Tibial nerve (tissue), 4 donors: Measurements from ENCODE around the gene DTX4. TPM values are rescaled to one million over a fixed set of nuclear protein-coding genes. Genes with fewer than 3 reads are reported as not detected.

Experiments used
- DNase-seq, 2 donors: peaks; one replicate each; pipeline ENCODE4 v3.0.0-alpha.2; 2019; ENCODE audit warnings: low spot score in 2 of 2
- H3K27ac ChIP-seq, 4 donors: fragments of 200-600 bp; sonication (generic) in 3 of 4; one replicate each; pipeline ENCODE4 v1.5.1; 2017 to 2019; ENCODE audit warnings: mild to moderate bottlenecking in 1 of 4
- H3K27me3 ChIP-seq, 2 donors: fragments of 200-600 bp; sonication (generic) in 1 of 2; one replicate each; pipeline versions ENCODE4 v1.5.1 to v1.6.0; 2017 to 2019
- H3K36me3 ChIP-seq, 3 donors: fragments of 200-600 bp; sonication (generic); one replicate each; pipeline ENCODE4 v1.5.1; 2018 to 2019
- H3K4me1 ChIP-seq, 4 donors: fragments of 200-600 bp; sonication (generic) in 3 of 4; one replicate each; pipeline ENCODE4 v1.5.1; 2017 to 2019
- H3K4me3 ChIP-seq, 4 donors: fragments of 200-600 bp; sonication (generic) in 3 of 4; one replicate each; pipeline ENCODE4 v1.5.1; 2017 to 2019; ENCODE audit warnings: mild to moderate bottlenecking in 1 of 4, moderate library complexity in 1 of 4
- H3K9me3 ChIP-seq, 4 donors: fragments of 200-600 bp; sonication (generic) in 3 of 4; one replicate each; pipeline ENCODE4 v1.5.1; 2017 to 2019
- EP300 ChIP-seq, 2 donors: sonication (generic); formaldehyde crosslinking; IDR thresholded peaks; one replicate each; pipeline ENCODE4 v1.6.1; 2017; ENCODE audit warnings: antibody characterized with exemption in 2 of 2, mild to moderate bottlenecking in 1 of 2
- POLR2A ChIP-seq, 2 donors: fragments of 450-650 bp; IDR thresholded peaks; one replicate each; pipeline ENCODE4 v1.6.1; 2017; ENCODE audit warnings: antibody characterized with exemption in 2 of 2, mild to moderate bottlenecking in 2 of 2, moderate library complexity in 2 of 2
- WGBS, 2 donors: methylation state at CpG; one replicate each; pipeline ENCODE4 v1.1.5; 2018; 5-methylcytosine and 5-hydroxymethylcytosine counted together
- total RNA-seq, 4 donors: library from RNA; depleted of rRNA; stranded (reverse); fragments of >200 nt; gene quantifications; one replicate each; pipeline ENCODE4 v1.1.0, GENCODE V29; 2016
- TF ChIP-seq, protein P1 (sequence below), 5 experiments: fragments of 200-600 bp in 3 of 5; fragments of 450-650 bp in 2 of 5; sonication (generic) in 3 of 5; IDR thresholded peaks; one replicate each; pipeline ENCODE4 v1.5.1; 2016 to 2019; ENCODE audit warnings: antibody characterized with exemption in 5 of 5, mild to moderate bottlenecking in 3 of 5, moderate library complexity in 2 of 5

DTX4 gene
- total RNA-seq, 4 donors from 2014 or later: 17.7 to 34.5 (median 25.8) TPM

DNA sequence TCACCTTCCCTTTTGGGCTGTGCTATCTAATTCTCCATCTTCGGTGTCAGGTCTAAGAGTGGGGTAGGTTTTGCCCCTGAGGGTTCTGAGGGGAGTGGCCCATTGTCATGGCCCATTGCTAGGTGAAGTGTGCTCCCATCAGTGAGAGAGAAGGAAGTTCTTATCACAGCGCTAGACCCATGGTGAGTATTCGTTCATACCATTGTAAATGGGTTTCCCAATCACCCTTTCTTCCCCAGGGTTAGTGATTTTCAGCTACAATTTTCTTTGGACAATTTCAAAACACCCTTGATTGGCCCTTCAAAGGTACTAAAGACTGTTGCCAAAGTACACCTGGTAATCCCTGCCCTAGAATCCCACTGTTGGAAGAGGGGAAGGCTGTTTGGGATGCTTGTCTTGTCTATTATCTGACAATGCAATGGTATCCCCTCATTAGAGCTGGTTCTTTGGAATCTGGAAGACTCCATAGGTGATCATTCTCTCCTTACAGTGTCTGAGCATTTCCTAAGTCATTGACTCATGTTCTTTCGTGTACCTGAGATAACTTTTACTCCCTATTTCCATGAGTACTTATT, 20.6 kb downstream of the DTX4 start:
- DNase-seq: no peak
- 85 to 88% methylated on average over 4 of the region's 4 CpGs for WGBS, 2 donors
- Histone ChIP-seq H3K9me3 (no peaks in the 10 kb centered on the region), H3K4me1 (peaks cover 0 to 53% (median 8%) of the 10 kb centered on the region in 4 donors), H3K36me3 (peaks cover 0 to 90% (median 2%) of the 10 kb centered on the region in 3 donors), H3K4me3 (no peak overlapping the region), H3K27me3 (no peaks in the 10 kb centered on the region), H3K27ac (no peak overlapping the region)
- TF ChIP-seq, protein P1, sequence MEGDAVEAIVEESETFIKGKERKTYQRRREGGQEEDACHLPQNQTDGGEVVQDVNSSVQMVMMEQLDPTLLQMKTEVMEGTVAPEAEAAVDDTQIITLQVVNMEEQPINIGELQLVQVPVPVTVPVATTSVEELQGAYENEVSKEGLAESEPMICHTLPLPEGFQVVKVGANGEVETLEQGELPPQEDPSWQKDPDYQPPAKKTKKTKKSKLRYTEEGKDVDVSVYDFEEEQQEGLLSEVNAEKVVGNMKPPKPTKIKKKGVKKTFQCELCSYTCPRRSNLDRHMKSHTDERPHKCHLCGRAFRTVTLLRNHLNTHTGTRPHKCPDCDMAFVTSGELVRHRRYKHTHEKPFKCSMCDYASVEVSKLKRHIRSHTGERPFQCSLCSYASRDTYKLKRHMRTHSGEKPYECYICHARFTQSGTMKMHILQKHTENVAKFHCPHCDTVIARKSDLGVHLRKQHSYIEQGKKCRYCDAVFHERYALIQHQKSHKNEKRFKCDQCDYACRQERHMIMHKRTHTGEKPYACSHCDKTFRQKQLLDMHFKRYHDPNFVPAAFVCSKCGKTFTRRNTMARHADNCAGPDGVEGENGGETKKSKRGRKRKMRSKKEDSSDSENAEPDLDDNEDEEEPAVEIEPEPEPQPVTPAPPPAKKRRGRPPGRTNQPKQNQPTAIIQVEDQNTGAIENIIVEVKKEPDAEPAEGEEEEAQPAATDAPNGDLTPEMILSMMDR (IDR thresholded peaks at IDR 0.05): no peak
- TF ChIP-seq POLR2A (IDR thresholded peaks at IDR 0.05): no peak
- no peak for TF ChIP-seq EP300 (IDR thresholded peaks at IDR 0.05)

DNA sequence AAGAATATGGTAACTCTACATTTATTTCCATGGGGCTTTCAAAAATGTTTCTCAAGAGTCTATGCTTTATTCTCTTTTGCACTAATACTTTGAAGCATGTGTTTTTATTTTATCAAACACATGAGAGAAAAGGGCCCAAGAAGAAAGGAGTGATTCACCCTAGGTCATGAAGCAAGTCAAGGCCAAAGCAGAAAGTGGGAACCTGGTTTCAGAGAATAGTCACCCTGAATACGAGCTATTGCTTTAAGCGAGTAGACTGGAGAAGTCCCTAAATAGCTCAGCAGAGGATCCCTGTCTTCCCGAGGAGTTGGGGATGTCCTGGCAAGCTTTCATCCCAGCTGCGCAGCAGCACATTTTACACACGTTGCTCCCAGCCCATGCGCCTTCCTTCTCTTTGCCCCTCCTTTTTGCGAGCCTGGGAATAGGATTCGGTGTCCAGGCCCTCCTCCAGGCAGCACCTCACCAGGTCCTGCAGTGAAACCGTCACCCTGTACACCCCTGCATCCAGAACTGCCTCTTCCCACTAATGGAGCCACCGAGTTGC, 21.7 kb downstream of the DTX4 start:
- peaks cover 0 to 53% (median 14%) of the 10 kb centered on the region in 4 donors for H3K4me1 ChIP-seq
- no peaks in the 10 kb centered on the region for H3K27me3 ChIP-seq
- no peaks in the 10 kb centered on the region for H3K9me3 ChIP-seq
- no peak overlapping the region for H3K4me3 ChIP-seq
- 83 to 84% methylated on average over 10 of the region's 10 CpGs for WGBS, 2 donors
- H3K36me3 ChIP-seq: peaks cover 0 to 87% (median 2%) of the 10 kb centered on the region in 3 donors
- H3K27ac ChIP-seq: no peak overlapping the region
- DNase-seq: no peak
- TF ChIP-seq, protein P1 (IDR thresholded peaks at IDR 0.05): no peak
- no peak for TF ChIP-seq EP300 (IDR thresholded peaks at IDR 0.05)
- TF ChIP-seq POLR2A (IDR thresholded peaks at IDR 0.05): no peak

DNA sequence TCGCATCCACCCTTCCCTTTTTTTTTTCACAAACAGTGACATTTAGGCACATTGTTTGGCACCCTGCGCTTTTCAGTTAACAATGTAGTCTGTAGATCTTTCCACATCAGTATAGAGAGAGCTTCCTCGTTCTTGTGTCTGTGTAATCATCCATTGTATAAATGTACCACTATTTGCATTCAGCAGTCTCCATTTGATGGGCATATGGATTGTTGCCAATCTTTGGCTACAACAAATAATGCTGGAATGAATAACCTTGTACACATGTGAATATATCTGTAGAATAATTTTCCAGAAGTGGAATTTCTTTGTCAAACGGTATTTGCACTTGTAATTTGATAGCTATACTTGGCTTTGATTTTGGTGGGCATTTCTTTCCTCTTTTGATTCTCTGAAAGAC, 23.7 kb downstream of the DTX4 start:
- no peak for TF ChIP-seq POLR2A (IDR thresholded peaks at IDR 0.05)
- TF ChIP-seq EP300 (IDR thresholded peaks at IDR 0.05): no peak
- TF ChIP-seq, protein P1 (IDR thresholded peaks at IDR 0.05): no peak
- Histone ChIP-seq H3K4me3 (no peak overlapping the region), H3K36me3 (peaks cover 0 to 68% (median 2%) of the 10 kb centered on the region in 3 donors), H3K27ac (peak overlapping the region in 2 of 4 donors; percentile 8 to 12), H3K9me3 (no peaks in the 10 kb centered on the region), H3K27me3 (no peaks in the 10 kb centered on the region), H3K4me1 (peaks cover 0 to 52% (median 15%) of the 10 kb centered on the region in 4 donors)
- WGBS, 2 donors: 46 to 49% methylated on average over 4 of the region's 4 CpGs
- DNase-seq: no peak

DNA sequence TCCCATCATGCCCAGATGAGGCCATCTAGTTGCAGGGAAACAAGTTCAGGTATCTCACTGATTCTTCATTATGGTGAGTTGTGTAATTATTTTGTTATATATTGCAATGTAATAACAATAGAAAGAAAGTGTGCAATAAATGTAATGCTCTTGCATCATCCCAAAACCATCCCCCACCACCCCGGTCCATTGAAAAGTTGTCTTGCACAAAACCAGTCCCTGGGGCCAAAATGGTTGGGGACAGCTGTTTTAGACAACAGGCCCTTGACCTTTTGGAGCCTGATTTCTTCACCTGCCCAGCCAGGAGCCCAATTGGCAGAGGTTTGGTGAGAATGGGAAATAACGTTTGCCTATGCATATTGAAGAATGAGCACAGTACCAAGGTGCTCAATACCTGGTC, 24.8 kb downstream of the DTX4 start:
- no peak for TF ChIP-seq POLR2A (IDR thresholded peaks at IDR 0.05)
- no peak for TF ChIP-seq EP300 (IDR thresholded peaks at IDR 0.05)
- TF ChIP-seq, protein P1 (IDR thresholded peaks at IDR 0.05): no peak
- Histone ChIP-seq H3K27ac (no peak overlapping the region), H3K4me3 (no peak overlapping the region), H3K4me1 (peaks cover 0 to 54% (median 15%) of the 10 kb centered on the region in 4 donors), H3K36me3 (peaks cover 0 to 64% (median 0%) of the 10 kb centered on the region in 3 donors), H3K9me3 (no peaks in the 10 kb centered on the region), H3K27me3 (no peaks in the 10 kb centered on the region)
- WGBS, 2 donors: 84 to 89% methylated on average over 2 of the region's 2 CpGs
- no peak for DNase-seq

DNA sequence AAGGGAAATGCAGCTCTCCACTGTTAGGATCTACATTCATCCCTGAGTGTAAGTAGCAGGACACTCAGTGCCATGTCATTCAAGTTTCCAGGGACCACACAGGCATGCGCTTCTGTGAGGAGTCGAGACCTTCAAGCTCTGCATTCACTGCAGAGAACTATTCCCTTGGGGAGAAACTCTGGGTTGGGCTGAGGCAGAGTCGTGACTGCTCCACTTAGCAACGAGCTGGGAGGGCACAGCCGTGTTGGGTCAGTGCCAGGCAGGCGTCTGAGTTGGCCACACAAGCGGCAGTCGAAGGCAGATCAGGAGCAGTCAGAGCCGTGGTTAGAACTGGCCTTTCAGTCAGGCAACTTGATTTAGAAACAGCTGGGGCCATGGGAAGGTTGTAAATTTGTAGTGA, 26.1 kb downstream of the DTX4 start:
- no peaks in the 10 kb centered on the region for H3K9me3 ChIP-seq
- H3K27me3 ChIP-seq: no peaks in the 10 kb centered on the region
- peaks cover 0 to 54% (median 15%) of the 10 kb centered on the region in 4 donors for H3K4me1 ChIP-seq
- TF ChIP-seq, protein P1 (IDR thresholded peaks at IDR 0.05): no peak
- TF ChIP-seq POLR2A (IDR thresholded peaks at IDR 0.05) (no peak), EP300 (IDR thresholded peaks at IDR 0.05) (peak in 1 of 2 donors; percentile 28)
- DNase-seq: peak; percentile 58 to 71
- peaks cover 0 to 64% (median 0%) of the 10 kb centered on the region in 3 donors for H3K36me3 ChIP-seq
- peak overlapping the region in 2 of 4 donors; percentile 54 to 56 for H3K27ac ChIP-seq
- 14 to 16% methylated on average over 9 of the region's 9 CpGs for WGBS, 2 donors
- no peak overlapping the region for H3K4me3 ChIP-seq
